H9 (cell line): ENCODE results near the gene MYRF. TPM values are rescaled to one million over a fixed set of nuclear protein-coding genes. Genes with fewer than 3 reads are reported as not detected.

Experiments used
- DNase-seq: peaks from one replicate; pipeline ENCODE4 v3.0.0-alpha.2; 2017
- H2AFZ ChIP-seq: one replicate; pipeline ENCODE4 v1.6.1; 2013; ENCODE audit warnings: mild to moderate bottlenecking, low read length, control low read depth, moderate library complexity
- H2AK5ac ChIP-seq: 2 replicates; pipeline ENCODE4 v1.6.1; 2013; ENCODE audit warnings: low read length, control low read depth, mixed read lengths; ENCODE audit not compliant: insufficient read length
- H2BK120ac ChIP-seq: one replicate; pipeline ENCODE4 v1.6.1; 2013; ENCODE audit warnings: low read depth, mild to moderate bottlenecking, low read length, control low read depth, inconsistent platforms; ENCODE audit not compliant: poor library complexity, severe bottlenecking
- H2BK12ac ChIP-seq: 2 replicates; pipeline ENCODE4 v1.6.1; 2013; ENCODE audit warnings: low read length, control low read depth, mixed read lengths, low read depth; ENCODE audit not compliant: insufficient read length
- H2BK15ac ChIP-seq: 2 replicates; pipeline ENCODE4 v1.6.1; 2013; ENCODE audit warnings: low read depth, low read length, control low read depth
- H2BK20ac ChIP-seq: one replicate; pipeline ENCODE4 v1.6.1; 2013; ENCODE audit warnings: low read depth, mild to moderate bottlenecking, low read length, control low read depth, inconsistent platforms; ENCODE audit not compliant: poor library complexity, severe bottlenecking
- H2BK5ac ChIP-seq: 2 replicates; pipeline ENCODE4 v1.6.1; 2013; ENCODE audit warnings: low read length, control low read depth, mixed read lengths; ENCODE audit not compliant: insufficient read length
- H3K14ac ChIP-seq: 2 replicates; pipeline ENCODE4 v1.6.1; 2013; ENCODE audit warnings: low read length, control low read depth; ENCODE audit not compliant: insufficient read depth
- H3K18ac ChIP-seq: 2 replicates; pipeline ENCODE4 v1.6.1; 2013; ENCODE audit warnings: low read depth, mild to moderate bottlenecking, mixed read lengths, low read length, control low read depth; ENCODE audit not compliant: insufficient read length
- H3K23ac ChIP-seq: 2 replicates; pipeline ENCODE4 v1.6.1; 2013; ENCODE audit warnings: low read length, control low read depth, mixed read lengths, low read depth; ENCODE audit not compliant: insufficient read length
- H3K23me2 ChIP-seq: 2 replicates; pipeline ENCODE4 v1.6.1; 2013; ENCODE audit warnings: low read depth, mild to moderate bottlenecking, mixed read lengths, low read length, control low read depth; ENCODE audit not compliant: insufficient read length, poor library complexity, severe bottlenecking
- H3K27ac ChIP-seq: 2 replicates; pipeline ENCODE4 v1.5.1; 2013; ENCODE audit warnings: low read length, control low read depth, mixed read lengths, low read depth; ENCODE audit not compliant: insufficient read length
- H3K27me3 ChIP-seq: 2 replicates; pipeline ENCODE4 v1.6.1; 2013; ENCODE audit warnings: low read length, control low read depth, inconsistent platforms; ENCODE audit not compliant: insufficient read depth
- H3K4ac ChIP-seq: 2 replicates; pipeline ENCODE4 v1.6.1; 2013; ENCODE audit warnings: low read depth, mild to moderate bottlenecking, control low read depth, inconsistent platforms, low read length, moderate library complexity
- H3K4me1 ChIP-seq: 2 replicates; pipeline ENCODE4 v1.6.1; 2013; ENCODE audit warnings: low read length, control low read depth, inconsistent platforms; ENCODE audit not compliant: insufficient read depth
- H3K4me2 ChIP-seq: 2 replicates; pipeline ENCODE4 v1.6.1; 2013; ENCODE audit warnings: low read length, control low read depth, mixed read lengths; ENCODE audit not compliant: insufficient read length, insufficient read depth
- H3K56ac ChIP-seq: 2 replicates; pipeline ENCODE4 v1.6.1; 2013; ENCODE audit warnings: low read depth, mild to moderate bottlenecking, mixed read lengths, low read length, control low read depth; ENCODE audit not compliant: insufficient read length
- H3K79me1 ChIP-seq: 2 replicates; pipeline ENCODE4 v1.6.1; 2013; ENCODE audit warnings: low read depth, mild to moderate bottlenecking, moderate library complexity, low read length, control low read depth, inconsistent platforms; ENCODE audit not compliant: insufficient read depth, poor library complexity, severe bottlenecking
- H3K79me2 ChIP-seq: 2 replicates; pipeline ENCODE4 v1.6.1; 2013; ENCODE audit warnings: low read length, control low read depth, inconsistent platforms; ENCODE audit not compliant: insufficient read depth
- H3K9ac ChIP-seq: 2 replicates; pipeline ENCODE4 v1.6.1; 2013; ENCODE audit warnings: low read length, control low read depth, mixed read lengths; ENCODE audit not compliant: insufficient read length; ENCODE audit errors: extremely low read depth
- H3K9me3 ChIP-seq: one replicate; pipeline ENCODE4 v1.6.1; 2013; ENCODE audit warnings: low read depth, low read length, inconsistent platforms; ENCODE audit not compliant: control insufficient read depth
- H3T11ph ChIP-seq: one replicate; pipeline ENCODE4 v1.6.1; 2013; ENCODE audit warnings: mild to moderate bottlenecking, low read length, control low read depth, inconsistent platforms
- H4K20me1 ChIP-seq: one replicate; pipeline ENCODE4 v1.6.1; 2013; ENCODE audit not compliant: control insufficient read depth, insufficient read length, insufficient read depth
- H4K5ac ChIP-seq: 2 replicates; pipeline ENCODE4 v1.6.1; 2013; ENCODE audit warnings: low read depth, mild to moderate bottlenecking, mixed read lengths, low read length, control low read depth; ENCODE audit not compliant: insufficient read length
- H4K8ac ChIP-seq: replicated peaks from 2 replicates; pipeline ENCODE4 v1.6.1; 2013; ENCODE audit warnings: low read length, control low read depth, mixed read lengths, low read depth; ENCODE audit not compliant: insufficient read length
- H4K91ac ChIP-seq: 2 replicates; pipeline ENCODE4 v1.6.1; 2013; ENCODE audit warnings: low read depth, mild to moderate bottlenecking, moderate library complexity, mixed read lengths, low read length, control low read depth; ENCODE audit not compliant: insufficient read length
- H3K27ac Mint-ChIP-seq, 3 experiments: 2 replicates in 2 of 3; 3 replicates in 1 of 3; pipeline ENCODE4 v1.8.0; 2020 to 2021; ENCODE audit warnings: mixed read lengths in 3 of 3, mild to moderate bottlenecking in 1 of 3, moderate library complexity in 1 of 3
- H3K27me3 Mint-ChIP-seq: 2 replicates; pipeline ENCODE4 v1.8.0; 2021; ENCODE audit warnings: low read depth, mild to moderate bottlenecking, moderate library complexity, mixed read lengths
- H3K36me3 Mint-ChIP-seq, 3 experiments: 2 replicates in 2 of 3; 3 replicates in 1 of 3; pipeline ENCODE4 v1.8.0; 2020 to 2021; ENCODE audit warnings: low read depth in 3 of 3, mixed read lengths in 3 of 3; ENCODE audit not compliant: insufficient read depth in 1 of 3
- H3K4me1 Mint-ChIP-seq, 2 experiments: 2 replicates each; pipeline ENCODE4 v1.8.0; 2020; ENCODE audit warnings: mixed read lengths in 2 of 2
- H3K4me3 Mint-ChIP-seq, 2 experiments: 2 replicates in 1 of 2; 3 replicates in 1 of 2; pipeline ENCODE4 v1.8.0; 2020 to 2021; ENCODE audit warnings: mild to moderate bottlenecking in 2 of 2, mixed read lengths in 2 of 2, moderate library complexity in 1 of 2
- H3K9me3 Mint-ChIP-seq, 2 experiments: 2 replicates in 1 of 2; 3 replicates in 1 of 2; pipeline ENCODE4 v1.8.0; 2020; ENCODE audit warnings: mild to moderate bottlenecking in 2 of 2, mixed read lengths in 2 of 2, moderate library complexity in 1 of 2
- CTCF ChIP-seq: fragments of 200-600 bp; sonication (generic); conservative IDR thresholded peaks from 3 replicates; pipeline ENCODE4 v1.8.0; 2021; ENCODE audit warnings: antibody characterized with exemption, mild to moderate bottlenecking
- WGBS: extraction: QIAGEN DNeasy Blood & Tissue Kit; methylation state at CpG from one replicate; pipeline ENCODE4 v1.1.7; 2013; ENCODE audit warnings: missing lambda C conversion rate, low lambda C conversion rate, mixed read lengths; ENCODE audit not compliant: insufficient read length; ENCODE audit errors: extremely low coverage; 5-methylcytosine and 5-hydroxymethylcytosine counted together
- total RNA-seq: library from RNA; stranded (reverse); gene quantifications from 2 replicates; pipeline ENCODE4 v1.2.1, GENCODE V29; 2021

MYRF gene
- total RNA-seq, 1 experiment from 2014 or later = 13.9 TPM

- Histone ChIP-seq H4K20me1 (no peaks in the 10 kb centered on the region), H3K56ac (no peak overlapping the region), H3K4ac (no peak overlapping the region), H4K8ac (no peak overlapping the region), H2BK20ac (no peak overlapping the region), H3K9ac (no peak overlapping the region), H3K23ac (no peak overlapping the region), H3K18ac (no peak overlapping the region), H3K79me1 (no peaks in the 10 kb centered on the region), H3K79me2 (no peaks in the 10 kb centered on the region), H2AK5ac (no peak overlapping the region), H4K5ac (no peak overlapping the region), H3K4me2 (no peak overlapping the region), H3K9me3 (no peaks in the 10 kb centered on the region), H2BK120ac (no peak overlapping the region), H2BK5ac (no peak overlapping the region), H3K27ac (no peak overlapping the region), H3T11ph (no peak overlapping the region), H4K91ac (no peak overlapping the region), H3K4me1 (no peaks in the 10 kb centered on the region), H2BK12ac (no peak overlapping the region), H2BK15ac (no peak overlapping the region), H3K23me2 (no peaks in the 10 kb centered on the region), H2AFZ (no peak overlapping the region), H3K14ac (no peak overlapping the region), H3K27me3 (no peaks in the 10 kb centered on the region)
- H3K27ac Mint-ChIP-seq = no peak overlapping the region
- peaks cover 34 to 82% (median 76%) of the 10 kb centered on the region in 3 experiments; a peak in 6 of 7 replicates for H3K36me3 Mint-ChIP-seq
- no peaks in the 10 kb centered on the region; a peak in 1 of 5 replicates for H3K9me3 Mint-ChIP-seq
- H3K4me3 Mint-ChIP-seq = no peak overlapping the region
- no peak for TF ChIP-seq CTCF
- H3K27me3 Mint-ChIP-seq = no peaks in the 10 kb centered on the region
- WGBS = no CpG with 5 or more reads among the region's 6 CpGs
- H3K4me1 Mint-ChIP-seq = peaks cover 4% of the 10 kb centered on the region in 2 experiments; a peak in 1 of 4 replicates
- DNase-seq = no peak
These were observed 50.2 kb downstream of the MYRF start for GRCh38 chr11:61802605-61803004.
